ENCODE data around the gene SLC52A1.
"Not testable (repeated sequence)": the region's sequence is repeated elsewhere in the genome, so short reads cannot be mapped to it uniquely, and the experiment has no call there.

The SLC52A1 gene

GRCh38 chr17:5035315-5035714, at the start of gene SLC52A1:
Gene SLC52A1 (minus strand): TSS chr17:5035426. CDS start chr17:5034606, 820 bp downstream.
- DNase-seq (ENCODE audit: low read depth), result no peak

DNA sequence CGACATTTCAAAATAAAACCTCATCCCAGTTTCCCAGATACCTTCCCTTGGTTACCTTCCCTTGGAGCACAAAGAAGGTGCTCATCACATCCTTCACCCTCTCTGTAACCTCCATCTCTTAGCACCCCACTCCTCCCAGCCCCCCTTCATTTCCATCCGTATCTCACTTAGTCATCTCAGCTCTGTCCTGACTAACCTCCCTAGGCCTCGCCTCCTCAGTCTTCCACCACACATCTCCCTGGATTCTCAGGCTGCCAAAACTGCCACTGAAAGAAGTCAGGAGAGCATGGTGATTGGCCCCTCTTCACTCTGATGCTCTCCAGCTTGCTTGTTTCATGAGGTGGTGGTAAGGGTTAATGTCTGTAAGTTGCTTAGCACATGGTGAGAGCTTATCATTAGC, 45.4 kb upstream of the SLC52A1 start:
- DNase-seq (ENCODE audit: low read depth), result no peak

- peak; percentile 72 for DNase-seq (ENCODE audit: low read depth)
Observed at GRCh38 chr17:5078106-5079028, 43.1 kb upstream of the SLC52A1 start, which contains the start of gene ZFP3. Gene ZFP3 (plus strand): TSS chr17:5078467. CDS start chr17:5091505, 13,038 bp downstream.

- DNase-seq (ENCODE audit: low read depth), result no peak
Observed at GRCh38 chr17:5077781-5078105, 42.5 kb upstream of the SLC52A1 start.

GRCh38 chr17:5077275-5077674, 42.0 kb upstream of the SLC52A1 start:
- not testable (repeated sequence) for DNase-seq (ENCODE audit: low read depth)

GRCh38 chr17:5075472-5075871, 40.2 kb upstream of the SLC52A1 start:
- not testable (repeated sequence) for DNase-seq (ENCODE audit: low read depth)

- no peak for DNase-seq (ENCODE audit: low read depth)
Observed at GRCh38 chr17:5069724-5070123, 34.5 kb upstream of the SLC52A1 start.

GRCh38 chr17:5068236-5068635, 33.0 kb upstream of the SLC52A1 start:
- DNase-seq (ENCODE audit: low read depth), result no peak

DNA sequence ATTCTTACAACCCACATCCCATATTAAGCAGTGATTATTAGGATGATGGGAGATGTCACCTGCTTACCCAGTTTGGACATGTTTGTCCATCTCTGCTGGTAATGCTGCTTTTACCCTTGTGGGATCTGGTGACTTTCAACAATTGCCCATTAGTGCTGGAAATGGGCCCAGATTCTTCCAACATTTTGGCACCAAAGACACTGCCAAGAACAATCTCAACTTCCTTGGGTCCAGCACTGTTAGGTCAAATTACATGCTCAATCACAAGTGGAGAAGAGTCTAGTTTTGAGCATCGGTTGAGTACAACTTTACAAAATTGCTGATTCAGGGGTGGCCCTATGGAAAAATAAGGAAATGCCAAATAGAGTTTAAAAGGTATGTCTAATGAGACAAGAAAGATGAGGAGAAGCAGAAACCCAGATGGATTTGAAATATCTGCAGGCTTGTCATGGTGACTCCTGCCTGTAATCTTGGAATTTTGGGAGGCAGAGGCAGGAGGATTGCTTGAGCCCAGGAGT, 30.1 kb upstream of the SLC52A1 start:
- DNase-seq (ENCODE audit: low read depth), result no peak

- no peak for DNase-seq (ENCODE audit: low read depth)
Observed at GRCh38 chr17:5055543-5055942, 20.3 kb upstream of the SLC52A1 start.

GRCh38 chr17:5050278-5050677, 15.1 kb upstream of the SLC52A1 start:
- DNase-seq (ENCODE audit: low read depth), result no peak

GRCh38 chr17:5049314-5049841, 14.2 kb upstream of the SLC52A1 start:
- DNase-seq (ENCODE audit: low read depth), result peak; percentile 20

DNA sequence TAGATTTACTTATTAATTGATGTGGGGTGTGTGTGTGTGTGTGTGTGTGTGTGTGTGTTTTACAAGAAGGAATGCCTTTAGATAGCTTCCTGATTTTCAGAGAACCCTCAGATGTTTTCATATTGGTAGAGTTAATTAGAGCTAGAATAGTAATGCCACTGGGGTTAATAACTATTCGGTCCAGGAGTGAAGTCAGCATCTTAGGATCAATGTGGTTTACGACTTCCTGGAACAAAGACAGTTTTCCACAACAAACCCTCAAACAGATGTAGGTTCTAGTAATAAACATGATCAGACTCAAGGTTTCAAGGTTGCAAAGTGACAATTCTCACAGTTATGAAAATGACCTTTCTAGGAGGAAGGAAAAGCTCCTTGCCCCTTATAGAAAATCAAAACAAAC, 12.2 kb upstream of the SLC52A1 start:
- no peak for DNase-seq (ENCODE audit: low read depth)

DNA sequence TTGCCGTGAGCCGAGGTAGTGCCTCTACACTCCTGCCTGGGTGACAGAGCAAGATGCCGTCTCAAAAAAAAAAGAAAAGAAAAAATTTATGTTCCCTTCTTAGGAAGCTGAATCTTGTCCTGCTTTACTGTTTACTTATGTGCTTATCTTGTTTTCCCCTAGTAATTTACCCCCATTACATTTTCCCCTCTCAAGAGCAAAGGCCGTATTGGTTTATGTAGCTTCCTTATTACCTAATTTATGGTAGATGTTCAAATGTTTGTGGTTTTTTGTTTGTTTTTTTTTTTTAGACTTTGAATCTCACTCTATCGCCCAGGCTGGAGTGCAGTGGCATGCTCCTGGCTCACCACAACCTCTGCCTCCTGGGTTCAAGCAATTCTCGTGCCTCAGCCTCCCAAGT, 10.3 kb upstream of the SLC52A1 start:
- DNase-seq (ENCODE audit: low read depth), result no peak

- no peak for DNase-seq (ENCODE audit: low read depth)
Observed at GRCh38 chr17:5044630-5045029, 9.4 kb upstream of the SLC52A1 start.

DNA sequence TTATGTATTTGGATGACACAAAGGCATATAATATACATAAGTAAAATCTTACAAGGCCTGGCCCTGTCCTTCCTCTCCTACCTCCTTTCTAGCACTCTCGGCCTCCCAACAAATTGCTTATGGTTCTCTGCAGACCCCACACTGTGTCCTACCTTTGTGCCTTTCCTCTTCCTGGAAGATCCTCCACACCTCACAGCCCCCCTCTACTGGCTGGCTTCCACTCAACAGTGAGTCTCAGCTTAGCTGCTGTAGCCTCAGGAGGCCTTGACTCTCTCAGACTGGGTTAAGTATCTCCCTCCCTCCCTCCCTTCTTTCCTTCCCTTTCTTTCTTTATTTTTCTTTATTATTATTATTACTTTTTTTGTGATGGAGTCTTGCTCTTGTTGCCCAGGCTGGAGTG, 8.3 kb upstream of the SLC52A1 start:
- DNase-seq (ENCODE audit: low read depth), result no peak

GRCh38 chr17:5042157-5043022, 7.2 kb upstream of the SLC52A1 start:
- DNase-seq (ENCODE audit: low read depth), result no peak

- no peak for DNase-seq (ENCODE audit: low read depth)
Observed at GRCh38 chr17:5034651-5035050, 575 bp downstream of the SLC52A1 start.

GRCh38 chr17:5034063-5034462, 1.2 kb downstream of the SLC52A1 start:
- no peak for DNase-seq (ENCODE audit: low read depth)

DNA sequence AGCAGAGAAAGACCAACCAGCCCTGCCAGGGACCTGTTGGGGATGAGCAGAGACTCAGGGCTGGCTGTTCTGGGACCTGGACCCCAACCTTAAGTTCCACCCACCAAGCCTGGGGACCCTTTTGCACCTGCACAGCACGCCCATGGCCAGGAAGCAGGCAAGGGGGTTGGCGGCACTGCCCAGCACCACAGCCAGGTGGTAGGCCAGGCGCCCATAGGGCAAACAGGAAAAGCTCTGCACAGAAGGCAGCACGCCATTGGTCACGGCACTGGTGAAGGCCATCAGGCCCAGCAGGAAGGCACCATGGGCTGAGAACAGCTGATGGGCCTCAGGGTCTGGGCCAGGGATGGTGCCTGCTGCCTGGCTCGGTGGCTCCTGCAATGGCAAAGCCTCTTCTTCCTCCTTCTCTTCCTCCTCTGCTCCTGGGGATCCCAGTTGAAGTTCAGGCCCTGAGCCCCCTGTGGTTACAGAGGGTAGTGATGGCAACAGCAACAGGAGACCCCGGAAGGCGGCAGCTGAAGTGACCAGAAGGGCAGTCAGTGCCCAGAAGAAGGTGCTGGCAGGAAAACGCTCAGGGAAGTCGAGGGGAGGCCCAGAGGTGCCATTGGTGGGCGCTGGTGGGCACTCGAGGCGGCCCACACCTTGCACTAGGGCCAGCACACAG, 1.7 kb downstream of the SLC52A1 start:
- DNase-seq (ENCODE audit: low read depth), result no peak

GRCh38 chr17:5032865-5033264, 2.4 kb downstream of the SLC52A1 start:
- no peak for DNase-seq (ENCODE audit: low read depth)
